ENCODE measurements around the gene DLL3. TPM values are rescaled to one million over a fixed set of nuclear protein-coding genes. Genes with fewer than 3 reads are reported as not detected.
"Not testable (repeated sequence)": the region's sequence is repeated elsewhere in the genome, so short reads cannot be mapped to it uniquely, and the experiment has no call there.

Gene DLL3
- total RNA-seq (2014; rRNA removed; shearing (Covaris generic)) = 0.72 and 1.5 TPM in 2 replicates

- no peak for DNase-seq (ENCODE audit: low read depth)
These were observed at the start of gene DLL3 for GRCh38 chr19:39498798-39499642. Gene DLL3 (plus strand): TSS chr19:39498947. CDS start chr19:39498975, 28 bp downstream.

- DNase-seq (ENCODE audit: low read depth) = no peak
These were observed 49.5 kb upstream of the DLL3 start for GRCh38 chr19:39449116-39449797.

GRCh38 chr19:39451257-39451656 lies 47.5 kb upstream of the DLL3 start:
- DNase-seq (ENCODE audit: low read depth) = not testable (repeated sequence)

GRCh38 chr19:39463403-39463802 lies 35.3 kb upstream of the DLL3 start:
- DNase-seq (ENCODE audit: low read depth) = no peak

- DNase-seq (ENCODE audit: low read depth) = no peak
These were observed 32.6 kb upstream of the DLL3 start for GRCh38 chr19:39465956-39466747.

- no peak for DNase-seq (ENCODE audit: low read depth)
These were observed 30.8 kb upstream of the DLL3 start for GRCh38 chr19:39467941-39468340.

- no peak for DNase-seq (ENCODE audit: low read depth)
These were observed 29.7 kb upstream of the DLL3 start for GRCh38 chr19:39469036-39469435.

GRCh38 chr19:39469567-39469966 lies 29.2 kb upstream of the DLL3 start:
- DNase-seq (ENCODE audit: low read depth) = no peak

GRCh38 chr19:39470724-39471339 lies 27.9 kb upstream of the DLL3 start:
- DNase-seq (ENCODE audit: low read depth) = no peak

GRCh38 chr19:39471756-39472536 lies 26.8 kb upstream of the DLL3 start:
- no peak for DNase-seq (ENCODE audit: low read depth)

GRCh38 chr19:39472746-39473442 lies 25.9 kb upstream of the DLL3 start:
- no peak for DNase-seq (ENCODE audit: low read depth)

- no peak for DNase-seq (ENCODE audit: low read depth)
These were observed 25.2 kb upstream of the DLL3 start for GRCh38 chr19:39473443-39473960.

- peak; percentile 28 for DNase-seq (ENCODE audit: low read depth)
These were observed 24.6 kb upstream of the DLL3 start for GRCh38 chr19:39474139-39474620.

GRCh38 chr19:39475748-39476147 lies 23.0 kb upstream of the DLL3 start:
- no peak for DNase-seq (ENCODE audit: low read depth)

GRCh38 chr19:39479319-39479801 lies 19.4 kb upstream of the DLL3 start:
- DNase-seq (ENCODE audit: low read depth) = not testable (repeated sequence)

- no peak for DNase-seq (ENCODE audit: low read depth)
These were observed 18.8 kb upstream of the DLL3 start for GRCh38 chr19:39479916-39480315.

- peak; percentile 96 for DNase-seq (ENCODE audit: low read depth)
These were observed 18.2 kb upstream of the DLL3 start, which contains the start of gene TIMM50 for GRCh38 chr19:39480337-39481228. Gene TIMM50 (plus strand): TSS chr19:39480838. CDS start chr19:39480854, 16 bp downstream.

- DNase-seq (ENCODE audit: low read depth) = no peak
These were observed 17.6 kb upstream of the DLL3 start for GRCh38 chr19:39481229-39481545.

- no peak for DNase-seq (ENCODE audit: low read depth)
These were observed 17.1 kb upstream of the DLL3 start for GRCh38 chr19:39481676-39482075.

All from RPMI7951 (cell line).